ENCODE measurements around the gene TENM4. TPM values are rescaled to one million over a fixed set of nuclear protein-coding genes. Genes with fewer than 3 reads are reported as not detected.

TENM4 gene
- total and polyA plus RNA-seq, 2 of the 13 experiments (the other 11 are each of a cell fraction or from before 2014, with no cell fraction given) = not detected

DNA sequence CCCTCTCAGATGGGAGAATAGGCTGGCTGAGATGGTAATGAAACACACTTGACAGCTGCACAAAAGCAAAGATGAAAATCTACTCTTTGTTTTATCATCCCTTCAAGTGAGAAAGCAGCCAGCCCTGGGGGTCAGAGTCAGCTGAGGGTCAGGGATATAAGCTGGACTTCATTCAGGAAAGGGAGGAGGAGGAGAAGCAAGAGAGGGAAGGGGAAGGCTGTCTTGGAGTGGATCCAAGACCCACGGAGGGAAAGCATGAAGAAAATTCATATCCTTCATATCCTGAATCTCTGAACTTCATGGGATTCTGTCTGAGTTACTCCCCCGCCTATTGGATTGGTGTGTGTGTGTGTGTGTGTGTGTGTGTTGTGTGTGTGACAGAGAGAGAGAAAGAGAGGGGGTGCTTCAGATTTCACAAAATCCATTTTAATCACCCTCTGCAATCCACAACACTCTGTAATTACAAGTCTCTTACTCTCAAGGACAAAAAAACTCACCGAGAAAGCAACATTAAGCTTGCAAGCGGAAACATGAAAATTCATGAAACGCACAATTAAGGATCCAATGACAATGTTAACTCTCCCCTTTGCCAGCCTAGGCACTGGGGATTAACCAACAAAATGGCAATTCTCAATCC lies 327.7 kb downstream of the TENM4 start:
- peaks cover 3 to 4% of the 10 kb centered on the region in 2 experiments; a peak in 3 of 5 replicates for H3K27me3 ChIP-seq (ENCODE audit: control insufficient read depth in 1 of 2, insufficient read depth in 2 of 2, low read length in 2 of 2)
- FAIRE-seq = no peak
- H3K36me3 ChIP-seq (replicated peaks in 1 of 2; ENCODE audit: control insufficient read depth in 1 of 2, insufficient read depth in 2 of 2, low read length in 2 of 2) = no peaks in the 10 kb centered on the region
- in situ Hi-C loops (cut with HindIII; ENCODE audit: extremely low pct_ligation_motif_present, low pct_unique_long_range_greater_than_20kb) (no loop called here), intact Hi-C loops (cut with micrococcal nuclease; ENCODE audit: unreplicated experiment) (no loop called here)
- H3K9me3 ChIP-seq (ENCODE audit: low read length) = no peaks in the 10 kb centered on the region
- BruUV-seq (replicated peaks) = no TSS peak
- ChIA-PET POLR2A (no interaction called here), CTCF (ENCODE audit: low intra/inter-chr PET ratio, low total read pairs) (no interaction called here)
- H3K4me3 ChIP-seq (replicated peaks in 1 of 3; ENCODE audit: insufficient read depth in 1 of 3, low read depth in 2 of 3, low read length in 3 of 3) = no peak overlapping the region
- H3K9ac ChIP-seq (ENCODE audit: insufficient read depth, low read depth, low read length) = no peak overlapping the region
- TF ChIP-seq ARID2 (CRISPR knock-in tag; IDR thresholded peaks at IDR 0.05; ENCODE audit: borderline replicate concordance) = no peak
- TF ChIP-seq NFYC (CRISPR knock-in tag; IDR thresholded peaks at IDR 0.05) = no peak
- TF ChIP-seq ZNF83 (CRISPR knock-in tag; IDR thresholded peaks at IDR 0.05; ENCODE audit: borderline replicate concordance) = no peak
- TF ChIP-seq, protein P1, sequence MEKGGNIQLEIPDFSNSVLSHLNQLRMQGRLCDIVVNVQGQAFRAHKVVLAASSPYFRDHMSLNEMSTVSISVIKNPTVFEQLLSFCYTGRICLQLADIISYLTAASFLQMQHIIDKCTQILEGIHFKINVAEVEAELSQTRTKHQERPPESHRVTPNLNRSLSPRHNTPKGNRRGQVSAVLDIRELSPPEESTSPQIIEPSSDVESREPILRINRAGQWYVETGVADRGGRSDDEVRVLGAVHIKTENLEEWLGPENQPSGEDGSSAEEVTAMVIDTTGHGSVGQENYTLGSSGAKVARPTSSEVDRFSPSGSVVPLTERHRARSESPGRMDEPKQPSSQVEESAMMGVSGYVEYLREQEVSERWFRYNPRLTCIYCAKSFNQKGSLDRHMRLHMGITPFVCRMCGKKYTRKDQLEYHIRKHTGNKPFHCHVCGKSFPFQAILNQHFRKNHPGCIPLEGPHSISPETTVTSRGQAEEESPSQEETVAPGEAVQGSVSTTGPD (CRISPR knock-in tag; IDR thresholded peaks at IDR 0.05) = no peak
- no peak for TF ChIP-seq CENPX (CRISPR knock-in tag; IDR thresholded peaks at IDR 0.05)
- TF ChIP-seq ASH2L (IDR thresholded peaks at IDR 0.05; ENCODE audit: insufficient read length, low read depth, low read length) = no peak
- no peak for TF ChIP-seq KDM4B (CRISPR knock-in tag; IDR thresholded peaks at IDR 0.05)
- TF ChIP-seq KDM5B (CRISPR knock-in tag; IDR thresholded peaks at IDR 0.05; ENCODE audit: borderline replicate concordance) = no peak
- TF ChIP-seq NCOA5 (CRISPR knock-in tag; IDR thresholded peaks at IDR 0.05) = no peak
- TF ChIP-seq ZNF720 (CRISPR knock-in tag; IDR thresholded peaks at IDR 0.05) = no peak
- WGBS (ENCODE audit: low lambda C conversion rate) = 46% methylated on average over 5 of the region's 5 CpGs
- H3K27ac ChIP-seq (ENCODE audit: extremely low read length, insufficient read depth, low read length) = no peak overlapping the region
- no peak for DNase-seq (ENCODE audit: low spot score)
- no peak overlapping the region for H2AFZ ChIP-seq (ENCODE audit: low read length)
- no peak for ATAC-seq
- no peaks in the 10 kb centered on the region for H3K4me1 ChIP-seq (ENCODE audit: insufficient read depth, low read length)
- H4K20me1 ChIP-seq (ENCODE audit: insufficient read depth, low read length) = no peaks in the 10 kb centered on the region
- H3K4me2 ChIP-seq (ENCODE audit: low read depth, low read length) = no peak overlapping the region
- no peaks in the 10 kb centered on the region for H3K79me2 ChIP-seq (ENCODE audit: insufficient read depth, low read length)

Measured in HepG2 (cell line).